ENCODE data around the gene TOMT. TPM values are rescaled to one million over a fixed set of nuclear protein-coding genes. Genes with fewer than 3 reads are reported as not detected.

TOMT gene
- total and polyA plus RNA-seq, 2 donors = not detected

GRCh38 chr11:72116019-72116755 is 10.5 kb downstream of the TOMT start:
- H3K9me3 ChIP-seq (ENCODE audit: control insufficient read depth in 2 of 2, insufficient read depth in 1 of 2, low read length in 1 of 2) = no peaks in the 10 kb centered on the region
- H3K27ac ChIP-seq (ENCODE audit: low read depth in 1 of 2, low read length in 1 of 2) = no peak overlapping the region
- no peak for DNase-seq (ENCODE audit: low read depth in 6 of 9, low spot score in 9 of 9)
- H3K36me3 ChIP-seq (ENCODE audit: control insufficient read depth in 2 of 2, insufficient read depth in 2 of 2, low read length in 1 of 2) = peaks cover 0 to under 1% of the 10 kb centered on the region in 2 donors
- WGBS = 97% methylated on average over 6 of the region's 6 CpGs
- no peak overlapping the region for H3K4me3 ChIP-seq (ENCODE audit: low read length in 2 of 2)
- H3K27me3 ChIP-seq (ENCODE audit: control insufficient read depth in 2 of 2, insufficient read depth in 1 of 2, low read length in 1 of 2) = no peaks in the 10 kb centered on the region
- peaks cover 9 to 14% of the 10 kb centered on the region in 2 donors for H3K4me1 ChIP-seq (ENCODE audit: control insufficient read depth in 2 of 2, insufficient read depth in 2 of 2, low read length in 2 of 2)

GRCh38 chr11:72119198-72119597 is 13.5 kb downstream of the TOMT start:
- H3K4me1 ChIP-seq (ENCODE audit: control insufficient read depth in 2 of 2, insufficient read depth in 2 of 2, low read length in 2 of 2) = no peaks in the 10 kb centered on the region
- no peaks in the 10 kb centered on the region for H3K9me3 ChIP-seq (ENCODE audit: control insufficient read depth in 2 of 2, insufficient read depth in 1 of 2, low read length in 1 of 2)
- WGBS = 81% methylated on average over 6 of the region's 6 CpGs
- H3K27ac ChIP-seq (ENCODE audit: low read depth in 1 of 2, low read length in 1 of 2) = no peak overlapping the region
- H3K27me3 ChIP-seq (ENCODE audit: control insufficient read depth in 2 of 2, insufficient read depth in 1 of 2, low read length in 1 of 2) = no peaks in the 10 kb centered on the region
- DNase-seq (ENCODE audit: low read depth in 6 of 9, low spot score in 9 of 9) = no peak
- H3K36me3 ChIP-seq (ENCODE audit: control insufficient read depth in 2 of 2, insufficient read depth in 2 of 2, low read length in 1 of 2) = no peaks in the 10 kb centered on the region
- no peak overlapping the region for H3K4me3 ChIP-seq (ENCODE audit: low read length in 2 of 2)

GRCh38 chr11:72120930-72121329 is 15.2 kb downstream of the TOMT start:
- DNase-seq (ENCODE audit: low read depth in 6 of 9, low spot score in 9 of 9) = no peak
- H3K27me3 ChIP-seq (ENCODE audit: control insufficient read depth in 2 of 2, insufficient read depth in 1 of 2, low read length in 1 of 2) = no peaks in the 10 kb centered on the region
- H3K9me3 ChIP-seq (ENCODE audit: control insufficient read depth in 2 of 2, insufficient read depth in 1 of 2, low read length in 1 of 2) = no peaks in the 10 kb centered on the region
- no peak overlapping the region for H3K27ac ChIP-seq (ENCODE audit: low read depth in 1 of 2, low read length in 1 of 2)
- H3K4me1 ChIP-seq (ENCODE audit: control insufficient read depth in 2 of 2, insufficient read depth in 2 of 2, low read length in 2 of 2) = no peaks in the 10 kb centered on the region
- no peaks in the 10 kb centered on the region for H3K36me3 ChIP-seq (ENCODE audit: control insufficient read depth in 2 of 2, insufficient read depth in 2 of 2, low read length in 1 of 2)
- no peak overlapping the region for H3K4me3 ChIP-seq (ENCODE audit: low read length in 2 of 2)
- WGBS = 94% methylated on average over 2 of the region's 2 CpGs

GRCh38 chr11:72122607-72123006 is 16.9 kb downstream of the TOMT start:
- Histone ChIP-seq H3K27ac (ENCODE audit: low read depth in 1 of 2, low read length in 1 of 2) (no peak overlapping the region), H3K27me3 (ENCODE audit: control insufficient read depth in 2 of 2, insufficient read depth in 1 of 2, low read length in 1 of 2) (no peaks in the 10 kb centered on the region), H3K36me3 (ENCODE audit: control insufficient read depth in 2 of 2, insufficient read depth in 2 of 2, low read length in 1 of 2) (no peaks in the 10 kb centered on the region), H3K9me3 (ENCODE audit: control insufficient read depth in 2 of 2, insufficient read depth in 1 of 2, low read length in 1 of 2) (no peaks in the 10 kb centered on the region), H3K4me3 (ENCODE audit: low read length in 2 of 2) (no peak overlapping the region), H3K4me1 (ENCODE audit: control insufficient read depth in 2 of 2, insufficient read depth in 2 of 2, low read length in 2 of 2) (no peaks in the 10 kb centered on the region)
- 90% methylated on average over 1 of the region's 1 CpG for WGBS
- DNase-seq (ENCODE audit: low read depth in 6 of 9, low spot score in 9 of 9) = no peak

DNA sequence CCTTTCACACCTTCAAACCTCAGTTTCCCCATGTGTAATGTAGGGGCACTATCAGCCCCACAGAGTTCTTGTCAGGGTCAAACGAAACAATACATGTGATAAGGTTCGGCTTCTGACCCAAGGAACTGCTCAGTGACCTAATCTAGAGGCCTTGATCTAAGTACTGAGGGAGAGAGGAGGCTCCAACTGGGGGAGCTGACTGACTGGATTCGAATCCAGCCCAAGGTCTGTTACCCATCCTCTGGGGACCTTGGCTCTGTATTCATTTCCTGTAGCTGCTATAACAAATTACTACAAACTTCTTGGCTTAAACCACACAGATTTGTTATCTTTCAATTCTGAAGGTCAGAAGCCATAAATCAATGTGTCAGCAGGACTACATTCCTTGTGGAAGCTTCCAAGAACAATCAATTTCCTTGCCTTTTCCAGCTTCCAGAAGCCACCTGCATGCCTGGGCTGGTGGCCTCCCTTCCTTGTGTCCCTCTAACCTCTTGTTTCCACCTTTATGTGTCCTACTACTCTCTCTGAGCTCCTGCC is 17.5 kb downstream of the TOMT start:
- Histone ChIP-seq H3K36me3 (ENCODE audit: control insufficient read depth in 2 of 2, insufficient read depth in 2 of 2, low read length in 1 of 2) (no peaks in the 10 kb centered on the region), H3K4me3 (ENCODE audit: low read length in 2 of 2) (no peak overlapping the region), H3K4me1 (ENCODE audit: control insufficient read depth in 2 of 2, insufficient read depth in 2 of 2, low read length in 2 of 2) (no peaks in the 10 kb centered on the region), H3K27ac (ENCODE audit: low read depth in 1 of 2, low read length in 1 of 2) (no peak overlapping the region), H3K27me3 (ENCODE audit: control insufficient read depth in 2 of 2, insufficient read depth in 1 of 2, low read length in 1 of 2) (no peaks in the 10 kb centered on the region), H3K9me3 (ENCODE audit: control insufficient read depth in 2 of 2, insufficient read depth in 1 of 2, low read length in 1 of 2) (no peaks in the 10 kb centered on the region)
- 86% methylated on average over 3 of the region's 3 CpGs for WGBS
- DNase-seq (ENCODE audit: low read depth in 6 of 9, low spot score in 9 of 9) = no peak

DNA sequence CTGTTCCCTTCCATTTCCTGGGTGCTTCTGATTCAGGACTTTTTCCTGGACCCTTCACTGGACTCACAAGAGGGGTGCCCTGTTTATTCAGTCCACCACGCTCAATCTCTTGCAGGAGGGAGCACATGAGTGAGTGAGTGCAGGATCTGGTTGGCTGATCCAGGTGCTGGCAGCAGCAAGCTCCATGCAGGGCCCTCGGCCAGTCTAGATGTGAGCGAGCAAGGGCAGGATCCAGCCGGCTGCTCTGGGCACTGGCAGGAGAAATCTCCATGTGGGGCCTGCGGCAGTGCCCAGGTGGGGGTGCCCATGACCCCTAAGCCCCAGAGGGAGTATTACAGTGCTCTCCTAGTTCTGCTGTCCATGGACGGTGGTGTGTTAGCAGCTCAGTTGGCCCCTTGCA is 18.3 kb downstream of the TOMT start:
- no peaks in the 10 kb centered on the region for H3K9me3 ChIP-seq (ENCODE audit: control insufficient read depth in 2 of 2, insufficient read depth in 1 of 2, low read length in 1 of 2)
- WGBS = 97% methylated on average over 6 of the region's 6 CpGs
- H3K4me3 ChIP-seq (ENCODE audit: low read length in 2 of 2) = no peak overlapping the region

GRCh38 chr11:72125956-72126355 is 20.2 kb downstream of the TOMT start:
- Histone ChIP-seq H3K27ac (ENCODE audit: low read depth in 1 of 2, low read length in 1 of 2) (no peak overlapping the region), H3K4me3 (ENCODE audit: low read length in 2 of 2) (no peak overlapping the region), H3K4me1 (ENCODE audit: control insufficient read depth in 2 of 2, insufficient read depth in 2 of 2, low read length in 2 of 2) (no peaks in the 10 kb centered on the region), H3K27me3 (ENCODE audit: control insufficient read depth in 2 of 2, insufficient read depth in 1 of 2, low read length in 1 of 2) (peaks cover 0 to 3% of the 10 kb centered on the region in 2 donors), H3K9me3 (ENCODE audit: control insufficient read depth in 2 of 2, insufficient read depth in 1 of 2, low read length in 1 of 2) (no peaks in the 10 kb centered on the region), H3K36me3 (ENCODE audit: control insufficient read depth in 2 of 2, insufficient read depth in 2 of 2, low read length in 1 of 2) (no peaks in the 10 kb centered on the region)
- 79% methylated on average over 1 of the region's 1 CpG for WGBS
- no peak for DNase-seq (ENCODE audit: low read depth in 6 of 9, low spot score in 9 of 9)

More for the DNA sequence above, 18.3 kb downstream of the TOMT start:
- Histone ChIP-seq H3K27ac (ENCODE audit: low read depth in 1 of 2, low read length in 1 of 2) (no peak overlapping the region), H3K36me3 (ENCODE audit: control insufficient read depth in 2 of 2, insufficient read depth in 2 of 2, low read length in 1 of 2) (no peaks in the 10 kb centered on the region), H3K27me3 (ENCODE audit: control insufficient read depth in 2 of 2, insufficient read depth in 1 of 2, low read length in 1 of 2) (peaks cover 0 to 3% of the 10 kb centered on the region in 2 donors), H3K4me1 (ENCODE audit: control insufficient read depth in 2 of 2, insufficient read depth in 2 of 2, low read length in 2 of 2) (no peaks in the 10 kb centered on the region)
- no peak for DNase-seq (ENCODE audit: low read depth in 6 of 9, low spot score in 9 of 9)

GRCh38 chr11:72127923-72128322 is 22.2 kb downstream of the TOMT start:
- no peak for DNase-seq (ENCODE audit: low read depth in 6 of 9, low spot score in 9 of 9)
- no peak overlapping the region for H3K27ac ChIP-seq (ENCODE audit: low read depth in 1 of 2, low read length in 1 of 2)
- no peaks in the 10 kb centered on the region for H3K9me3 ChIP-seq (ENCODE audit: control insufficient read depth in 2 of 2, insufficient read depth in 1 of 2, low read length in 1 of 2)
- H3K4me3 ChIP-seq (ENCODE audit: low read length in 2 of 2) = no peak overlapping the region
- 65% methylated on average over 2 of the region's 2 CpGs for WGBS
- no peaks in the 10 kb centered on the region for H3K4me1 ChIP-seq (ENCODE audit: control insufficient read depth in 2 of 2, insufficient read depth in 2 of 2, low read length in 2 of 2)
- H3K27me3 ChIP-seq (ENCODE audit: control insufficient read depth in 2 of 2, insufficient read depth in 1 of 2, low read length in 1 of 2) = peaks cover 0 to 7% of the 10 kb centered on the region in 2 donors
- no peaks in the 10 kb centered on the region for H3K36me3 ChIP-seq (ENCODE audit: control insufficient read depth in 2 of 2, insufficient read depth in 2 of 2, low read length in 1 of 2)

- 92% methylated on average over 3 of the region's 3 CpGs for whole genome bisulfite sequencing
- Histone ChIP-seq H3K9me3 (ENCODE audit: control insufficient read depth in 2 of 2, insufficient read depth in 1 of 2, low read length in 1 of 2) (no peaks in the 10 kb centered on the region), H3K27ac (ENCODE audit: low read depth in 1 of 2, low read length in 1 of 2) (no peak overlapping the region), H3K4me3 (ENCODE audit: low read length in 2 of 2) (no peak overlapping the region), H3K36me3 (ENCODE audit: control insufficient read depth in 2 of 2, insufficient read depth in 2 of 2, low read length in 1 of 2) (no peaks in the 10 kb centered on the region), H3K27me3 (ENCODE audit: control insufficient read depth in 2 of 2, insufficient read depth in 1 of 2, low read length in 1 of 2) (peaks cover 0 to 13% of the 10 kb centered on the region in 2 donors), H3K4me1 (ENCODE audit: control insufficient read depth in 2 of 2, insufficient read depth in 2 of 2, low read length in 2 of 2) (no peaks in the 10 kb centered on the region)
- no peak for DNase-seq (ENCODE audit: low read depth in 6 of 9, low spot score in 9 of 9)
These were observed 23.7 kb downstream of the TOMT start for GRCh38 chr11:72129381-72129780.

All from thymus (tissue), 11 donors.